Frontal cortex (tissue), 4 donors: ENCODE results near the gene RASL11B. TPM values are rescaled to one million over a fixed set of nuclear protein-coding genes. Genes with fewer than 3 reads are reported as not detected.

Experiments used
- DNase-seq, 2 donors: peaks; one replicate each; pipeline ENCODE4 v3.0.0; 2012; ENCODE audit warnings: low spot score in 2 of 2
- FAIRE-seq: peaks from 2 replicates; lab custom pipeline; 2012; peaks lifted over from hg19 to GRCh38; lab: Jason Lieb, UNC
- total RNA-seq: library from RNA; depleted of rRNA; stranded (reverse); fragments of >200 nt; gene quantifications from one replicate; pipeline ENCODE4 v1.2.3, GENCODE V29; 2014
- donor health status: control.
- donor health status: control.
- donor health status: control.

Gene RASL11B
- total RNA-seq, 1 donor from 2014 or later = 19.2 TPM

- DNase-seq (peak; percentile 49 to 58), FAIRE-seq (no peak)
These were observed 7.1 kb downstream of the RASL11B start for GRCh38 chr4:52869196-52869595.

- no peak for DNase-seq
These were observed 7.5 kb downstream of the RASL11B start for GRCh38 chr4:52869656-52870055.

GRCh38 chr4:52870225-52870624 is 8.1 kb downstream of the RASL11B start:
- no peak for FAIRE-seq
- DNase-seq = no peak

More at GRCh38 chr4:52869656-52870055, 7.5 kb downstream of the RASL11B start:
- no peak for FAIRE-seq

- DNase-seq (no peak), FAIRE-seq (no peak)
These were observed 11.1 kb downstream of the RASL11B start for GRCh38 chr4:52873191-52873590.

GRCh38 chr4:52873861-52874343 is 11.8 kb downstream of the RASL11B start:
- no peak for DNase-seq
- no peak for FAIRE-seq

- FAIRE-seq = no peak
- no peak for DNase-seq
These were observed 12.8 kb downstream of the RASL11B start for GRCh38 chr4:52874948-52875347.

GRCh38 chr4:52876069-52876468 is 14.0 kb downstream of the RASL11B start:
- no peak for FAIRE-seq
- no peak for DNase-seq

GRCh38 chr4:52877036-52877435 is 14.9 kb downstream of the RASL11B start:
- DNase-seq (no peak), FAIRE-seq (no peak)

GRCh38 chr4:52877694-52878093 is 15.6 kb downstream of the RASL11B start:
- DNase-seq = no peak
- no peak for FAIRE-seq

GRCh38 chr4:52879471-52879870 is 17.4 kb downstream of the RASL11B start:
- FAIRE-seq = no peak
- no peak for DNase-seq

- FAIRE-seq = no peak
- DNase-seq = no peak
These were observed 18.9 kb downstream of the RASL11B start for GRCh38 chr4:52880994-52881393.

GRCh38 chr4:52883183-52883621 is 21.1 kb downstream of the RASL11B start:
- FAIRE-seq = no peak
- no peak for DNase-seq

GRCh38 chr4:52883707-52884669 is 21.9 kb downstream of the RASL11B start:
- FAIRE-seq = no peak
- no peak for DNase-seq

GRCh38 chr4:52884994-52885393 is 22.9 kb downstream of the RASL11B start:
- FAIRE-seq (no peak), DNase-seq (no peak)

GRCh38 chr4:52889354-52889753 is 27.2 kb downstream of the RASL11B start:
- no peak for FAIRE-seq
- DNase-seq = no peak

- DNase-seq = no peak
These were observed 27.8 kb downstream of the RASL11B start for GRCh38 chr4:52889778-52890520.

GRCh38 chr4:52890521-52890791 is 28.3 kb downstream of the RASL11B start:
- no peak for DNase-seq

More at GRCh38 chr4:52889778-52890520, 27.8 kb downstream of the RASL11B start:
- no peak for FAIRE-seq

GRCh38 chr4:52891743-52892142 is 29.6 kb downstream of the RASL11B start:
- no peak for DNase-seq

More at GRCh38 chr4:52890521-52890791, 28.3 kb downstream of the RASL11B start:
- FAIRE-seq = no peak

GRCh38 chr4:52892880-52893279 is 30.8 kb downstream of the RASL11B start:
- no peak for DNase-seq
- no peak for FAIRE-seq

More at GRCh38 chr4:52891743-52892142, 29.6 kb downstream of the RASL11B start:
- FAIRE-seq = no peak

- no peak for DNase-seq
- no peak for FAIRE-seq
These were observed 32.3 kb downstream of the RASL11B start for GRCh38 chr4:52894443-52894842.

GRCh38 chr4:52903273-52903672 is 41.2 kb downstream of the RASL11B start:
- no peak for DNase-seq
- no peak for FAIRE-seq
